GM19452 (cell line): Measurements from ENCODE around the gene CHD2.

Source experiments
- ATAC-seq: cut with Tn5 transposase; IDR thresholded peaks from one replicate; pipeline ENCODE4 v1.9.1; 2021; ENCODE audit not compliant: unreplicated experiment

The CHD2 gene

GRCh38 chr15:92884436-92885223 is 15.5 kb upstream of the CHD2 start:
- no peak for ATAC-seq

DNA sequence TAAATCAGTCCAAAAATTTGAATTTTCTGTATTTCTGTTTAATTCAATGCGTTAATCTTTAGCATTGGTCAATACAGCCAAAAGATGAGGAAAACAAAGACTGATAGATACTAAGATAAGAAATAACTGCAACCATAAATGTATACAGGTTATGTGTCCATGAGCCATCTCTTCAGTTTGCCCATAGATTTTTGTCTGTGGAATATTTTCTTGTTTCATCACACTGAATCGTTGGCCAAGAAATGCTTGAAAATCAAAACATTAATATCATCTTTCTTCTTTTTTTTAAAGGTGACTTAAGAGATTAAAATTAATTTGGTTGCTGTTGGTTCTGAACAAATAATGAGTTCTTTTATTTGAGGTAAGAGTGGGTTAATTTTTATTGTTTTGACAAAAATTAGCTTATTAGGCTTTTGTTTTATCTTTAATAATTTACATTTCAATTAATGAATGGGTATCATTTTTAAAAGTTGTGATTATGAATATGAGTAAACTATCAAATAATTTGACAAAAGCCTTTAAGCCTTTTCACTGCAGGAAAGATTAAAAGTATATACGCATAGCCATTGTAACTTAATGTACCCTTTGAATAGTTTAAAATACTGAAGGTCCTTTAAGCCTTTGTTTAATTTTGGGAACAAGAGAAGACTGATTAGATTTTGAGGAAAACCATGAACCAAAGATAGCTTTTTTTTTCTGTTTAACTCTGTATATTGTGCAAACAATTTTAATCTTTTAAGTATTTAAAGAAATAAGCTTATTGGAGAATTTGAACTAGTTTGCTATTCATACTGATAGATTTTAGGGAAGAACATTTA is 14.7 kb upstream of the CHD2 start:
- ATAC-seq = no peak

- ATAC-seq = no peak
These were observed 14.0 kb upstream of the CHD2 start for GRCh38 chr15:92886042-92886537.

GRCh38 chr15:92886815-92887214 is 13.3 kb upstream of the CHD2 start:
- no peak for ATAC-seq

GRCh38 chr15:92887869-92888268 is 12.3 kb upstream of the CHD2 start:
- ATAC-seq = no peak

DNA sequence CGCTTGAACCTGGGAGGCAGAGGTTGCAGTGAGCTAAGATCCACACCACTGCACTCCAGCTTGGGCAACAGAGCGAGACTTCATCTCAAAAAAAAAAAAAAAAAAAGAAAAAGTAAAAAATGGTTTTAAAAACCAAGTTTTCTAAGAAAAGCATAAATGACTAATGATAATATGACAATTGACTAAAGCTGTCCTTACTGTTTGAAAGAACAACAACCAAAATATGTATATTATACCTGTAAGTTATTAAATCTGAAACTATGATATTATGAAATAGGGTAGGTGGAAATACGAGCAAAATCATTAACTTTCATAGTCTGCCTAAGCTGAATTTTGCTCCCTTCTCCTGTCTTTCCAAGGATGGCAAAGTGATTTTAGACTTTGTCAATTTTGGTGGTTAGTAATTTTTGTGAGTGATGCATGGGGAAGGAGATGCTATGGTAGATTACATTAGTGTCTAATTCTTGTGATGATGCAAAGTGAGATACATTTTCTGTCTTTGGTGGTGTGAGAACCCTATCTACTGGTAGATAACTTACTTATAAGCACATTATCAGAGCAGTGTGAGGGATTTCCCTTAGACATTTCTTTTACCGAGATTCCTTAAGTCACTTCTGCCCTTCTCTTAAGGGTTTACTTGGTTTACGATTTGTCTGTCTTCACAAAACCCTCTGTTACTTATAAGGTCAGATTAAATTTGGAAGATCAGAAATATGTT is 10.6 kb upstream of the CHD2 start:
- ATAC-seq = no peak

DNA sequence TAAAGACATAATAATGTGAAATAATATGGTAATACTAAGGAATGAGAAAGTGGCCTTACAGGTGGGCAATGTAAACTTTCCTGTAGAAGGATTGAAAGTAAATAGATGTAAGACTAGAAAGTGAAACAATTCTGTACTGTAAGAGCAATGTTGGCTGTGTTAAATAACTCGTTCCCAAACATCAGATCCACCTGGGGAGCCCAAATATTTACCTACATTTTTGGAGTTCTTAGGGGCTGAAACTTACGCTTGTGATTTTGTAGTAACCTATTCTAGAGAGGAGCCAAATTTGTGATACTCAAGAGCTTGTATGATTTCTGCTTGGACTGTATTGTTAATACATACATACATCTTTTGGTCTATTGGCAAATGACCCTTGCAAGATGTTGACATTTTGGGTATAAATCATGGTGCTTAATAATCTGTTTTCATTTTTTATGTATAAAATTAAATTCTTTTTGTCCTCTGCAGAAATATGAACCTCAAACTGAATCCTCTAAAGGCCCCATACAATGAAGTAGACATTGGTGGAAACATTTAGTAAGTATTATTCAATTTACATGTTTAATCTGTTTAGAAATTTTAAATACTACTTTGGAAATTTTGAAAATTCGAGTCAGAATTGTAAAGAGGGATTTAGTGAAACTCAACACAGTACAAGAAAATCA is 8.5 kb upstream of the CHD2 start:
- ATAC-seq = no peak

DNA sequence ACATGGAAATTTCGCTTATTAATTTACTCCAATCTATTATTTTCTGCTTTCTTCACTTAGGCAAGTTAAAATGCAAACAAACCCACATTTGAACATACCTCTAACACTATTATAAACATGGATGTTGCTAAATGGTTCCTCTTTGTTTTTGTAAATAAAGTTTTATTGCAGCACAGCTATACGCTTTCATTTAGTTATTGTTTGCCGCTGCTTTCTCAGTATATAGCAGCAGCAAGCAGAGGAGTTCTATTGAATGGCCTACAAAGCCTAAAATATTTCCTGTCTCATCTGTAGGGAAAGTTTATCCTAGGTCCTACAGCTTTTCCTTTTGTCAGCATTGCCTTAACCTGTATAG is 7.9 kb upstream of the CHD2 start:
- ATAC-seq = no peak

GRCh38 chr15:92893200-92893599 is 6.9 kb upstream of the CHD2 start:
- ATAC-seq = no peak

GRCh38 chr15:92896561-92896960 is 3.6 kb upstream of the CHD2 start:
- ATAC-seq = no peak

DNA sequence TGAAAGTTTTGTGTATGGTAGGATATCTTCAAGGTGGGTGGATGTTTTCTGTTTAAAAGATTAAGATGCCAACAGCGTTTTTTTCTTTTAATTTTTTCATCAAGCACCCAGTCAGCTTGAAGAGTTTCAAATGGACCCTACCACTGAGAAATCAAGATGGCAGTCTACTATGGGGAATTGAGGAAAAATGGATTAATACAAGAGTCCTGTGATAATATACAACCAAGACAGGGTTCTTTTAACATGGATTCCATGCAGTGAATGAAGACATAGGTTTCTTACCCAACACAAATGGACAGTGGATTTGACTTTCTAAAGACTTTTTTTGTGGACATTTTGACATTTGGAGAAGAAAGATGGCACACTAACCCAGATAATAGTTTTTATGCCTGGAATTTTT is 2.5 kb upstream of the CHD2 start:
- ATAC-seq = no peak

DNA sequence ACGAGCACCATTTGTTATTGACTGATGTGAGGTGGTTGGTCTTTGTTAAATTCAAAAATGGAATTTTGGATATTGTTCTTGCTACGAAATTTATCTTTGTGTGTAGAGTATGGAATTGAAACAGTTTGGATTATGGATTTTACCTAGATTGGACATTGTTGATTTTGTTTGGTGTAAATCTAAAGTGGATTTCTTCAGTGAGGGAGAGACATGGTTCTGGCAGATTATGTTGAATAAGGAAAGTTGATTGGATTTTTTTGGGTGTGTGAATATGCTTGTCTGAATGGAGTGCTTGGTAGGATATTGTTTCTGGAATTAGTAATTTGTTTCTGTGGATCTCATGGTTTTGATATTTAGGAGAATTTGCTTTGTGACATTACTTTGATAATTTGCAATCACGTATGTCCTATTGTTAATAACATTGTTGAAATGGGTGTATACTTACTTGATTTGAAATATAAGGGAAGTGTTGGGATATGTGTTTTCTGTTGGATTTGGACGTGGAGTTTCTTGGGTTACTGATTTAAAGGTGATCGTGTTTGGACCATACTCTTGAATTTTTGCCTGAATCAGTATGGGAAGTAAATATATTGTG is 1.0 kb upstream of the CHD2 start:
- ATAC-seq = no peak

- ATAC-seq = no peak
These were observed 550 bp upstream of the CHD2 start for GRCh38 chr15:92899601-92899947.

DNA sequence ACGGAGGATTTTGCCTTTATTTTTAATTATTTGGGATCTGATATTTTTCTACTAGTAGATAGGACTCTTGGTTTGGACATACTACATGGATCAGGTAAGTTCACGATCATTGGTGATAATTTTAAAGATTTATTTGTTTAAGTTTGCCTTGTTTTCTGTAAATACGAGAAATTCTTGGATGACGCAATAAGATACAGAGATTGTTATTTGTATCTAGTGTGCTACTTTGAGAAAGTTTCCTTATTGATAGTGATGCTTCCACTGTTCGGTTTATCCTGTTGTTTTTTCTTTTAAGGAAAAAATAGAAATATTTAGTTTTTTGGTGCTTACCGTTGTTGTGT is 577 bp downstream of the CHD2 start:
- no peak for ATAC-seq

DNA sequence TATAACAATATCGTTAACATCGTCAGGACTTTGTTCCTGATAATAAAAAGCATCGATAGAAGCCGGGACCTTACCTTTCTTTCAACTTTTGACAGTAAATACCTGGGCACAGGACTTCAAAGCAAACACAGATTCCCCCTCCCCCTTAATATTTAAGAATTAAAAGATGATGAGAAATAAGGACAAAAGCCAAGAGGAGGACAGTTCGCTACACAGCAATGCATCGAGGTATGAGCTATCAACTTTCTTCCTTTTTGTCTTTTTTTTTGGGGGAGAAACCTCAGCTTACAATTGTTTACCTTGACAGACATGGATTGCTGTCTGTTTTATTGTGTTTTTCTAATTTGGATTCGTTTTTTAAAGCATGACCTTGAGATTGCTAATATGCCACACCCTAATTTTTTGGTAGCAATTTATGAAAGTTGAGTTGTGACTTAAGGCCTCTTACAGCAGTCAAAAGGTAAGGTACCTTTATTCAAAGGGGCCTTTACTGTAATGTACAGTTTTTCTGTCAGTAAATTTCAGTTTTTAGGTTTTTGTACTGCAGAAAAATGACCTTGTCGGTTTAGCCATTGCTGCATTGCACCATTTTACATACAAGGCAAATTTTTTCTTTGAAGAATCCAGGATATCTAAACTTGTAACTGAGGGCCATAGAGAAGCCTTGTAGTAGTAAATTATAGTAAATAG is 1.1 kb downstream of the CHD2 start:
- ATAC-seq = no peak

DNA sequence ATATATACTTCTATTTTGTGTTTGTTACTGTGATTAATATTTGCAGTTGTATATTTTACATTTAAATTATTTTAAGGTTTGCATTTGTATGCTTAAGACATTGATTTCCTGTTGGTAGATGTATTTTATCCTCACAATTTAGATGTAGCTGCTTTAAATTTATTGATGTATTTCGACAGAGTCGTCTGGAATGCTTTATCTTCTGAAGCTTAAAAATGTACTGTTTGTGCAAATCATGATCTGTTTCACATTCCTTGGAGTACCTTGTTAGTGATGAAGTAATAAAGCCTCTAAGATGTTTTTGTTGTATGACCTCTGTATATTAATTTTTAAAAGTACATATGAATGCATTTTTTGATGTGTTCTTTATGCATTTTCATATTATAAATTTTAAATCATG is 1.9 kb downstream of the CHD2 start:
- no peak for ATAC-seq

- ATAC-seq = no peak
These were observed 2.8 kb downstream of the CHD2 start for GRCh38 chr15:92902737-92903593.

DNA sequence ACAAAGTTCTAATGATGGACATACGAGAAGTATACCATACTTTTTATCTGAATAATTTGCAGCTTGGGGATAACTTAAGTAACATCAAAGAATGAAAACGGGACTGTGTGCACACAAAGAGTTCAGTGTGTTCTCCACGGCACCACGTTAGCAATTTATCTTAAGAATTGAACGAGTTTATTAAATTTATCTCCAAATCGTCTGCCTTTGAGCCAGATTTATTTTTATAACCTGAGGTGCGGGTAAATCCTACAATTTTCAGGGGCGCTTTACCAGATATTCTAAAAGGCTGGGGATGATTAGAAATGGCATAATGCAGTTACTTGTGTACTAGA is 3.5 kb downstream of the CHD2 start:
- no peak for ATAC-seq

GRCh38 chr15:92903966-92904721 is 4.0 kb downstream of the CHD2 start:
- ATAC-seq = peak; percentile 78
